ENCODE data around the gene NCF1.
"Not testable (repeated sequence)": the region's sequence is repeated elsewhere in the genome, so short reads cannot be mapped to it uniquely, and the experiment has no call there.

The NCF1 gene

GRCh38 chr7:74773760-74774750 is at the start of gene NCF1:
TSS of gene NCF1 (plus strand) at chr7:74774011. CDS start at chr7:74774032, 21 bp downstream.
- H3K4me1 ChIP-seq (ENCODE audit: control insufficient read depth, insufficient read depth, low read length); H3K4me3 ChIP-seq (ENCODE audit: low read length); H3K27ac ChIP-seq (ENCODE audit: low read depth, low read length); H3K9ac ChIP-seq (ENCODE audit: low read length); H3K27me3 ChIP-seq (ENCODE audit: control insufficient read depth, insufficient read depth, low read length); H3K36me3 ChIP-seq (ENCODE audit: control insufficient read depth, insufficient read depth, low read length): not testable (repeated sequence)

GRCh38 chr7:74725840-74726239 is 48.0 kb upstream of the NCF1 start:
- H3K36me3 ChIP-seq (ENCODE audit: control insufficient read depth, insufficient read depth, low read length), result no peaks in the 10 kb centered on the region

GRCh38 chr7:74726309-74727101 is 47.3 kb upstream of the NCF1 start:
- H3K27me3 ChIP-seq (ENCODE audit: control insufficient read depth, insufficient read depth, low read length), result no peaks in the 10 kb centered on the region
- H3K36me3 ChIP-seq (ENCODE audit: control insufficient read depth, insufficient read depth, low read length), result no peaks in the 10 kb centered on the region
- H3K27ac ChIP-seq (ENCODE audit: low read depth, low read length), result no peak overlapping the region
- H3K9ac ChIP-seq (ENCODE audit: low read length), result no peak overlapping the region
- H3K4me3 ChIP-seq (ENCODE audit: low read length), result no peak overlapping the region
- H3K4me1 ChIP-seq (ENCODE audit: control insufficient read depth, insufficient read depth, low read length), result peaks cover 2% of the 10 kb centered on the region

More at GRCh38 chr7:74725840-74726239, 48.0 kb upstream of the NCF1 start:
- no peak overlapping the region for H3K27ac ChIP-seq (ENCODE audit: low read depth, low read length)
- no peak overlapping the region for H3K4me3 ChIP-seq (ENCODE audit: low read length)
- no peak overlapping the region for H3K9ac ChIP-seq (ENCODE audit: low read length)
- peaks cover 2% of the 10 kb centered on the region for H3K4me1 ChIP-seq (ENCODE audit: control insufficient read depth, insufficient read depth, low read length)
- no peaks in the 10 kb centered on the region for H3K27me3 ChIP-seq (ENCODE audit: control insufficient read depth, insufficient read depth, low read length)

- H3K36me3 ChIP-seq (ENCODE audit: control insufficient read depth, insufficient read depth, low read length); H3K27me3 ChIP-seq (ENCODE audit: control insufficient read depth, insufficient read depth, low read length); H3K9ac ChIP-seq (ENCODE audit: low read length); H3K4me3 ChIP-seq (ENCODE audit: low read length); H3K27ac ChIP-seq (ENCODE audit: low read depth, low read length); H3K4me1 ChIP-seq (ENCODE audit: control insufficient read depth, insufficient read depth, low read length): not testable (repeated sequence)
These were observed 45.1 kb upstream of the NCF1 start for GRCh38 chr7:74728686-74729085.

DNA sequence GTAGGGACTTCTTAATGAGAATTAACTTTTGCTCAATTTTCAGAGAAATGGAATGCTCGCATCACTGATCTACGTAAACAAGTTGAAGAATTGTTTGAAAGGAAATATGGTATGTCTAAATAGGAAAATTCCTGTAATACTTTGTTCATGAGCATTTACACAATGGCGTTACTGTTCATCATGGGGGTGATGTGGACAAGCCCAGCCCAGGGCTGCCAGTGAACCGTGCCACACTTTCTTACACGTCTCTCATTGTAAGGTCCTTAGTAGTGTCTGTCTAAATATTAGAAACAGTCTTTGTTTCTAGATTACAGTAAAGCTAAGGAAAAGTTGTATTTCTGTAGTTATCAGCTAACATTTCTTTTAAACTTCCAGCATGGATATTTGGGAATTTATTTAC is 43.6 kb upstream of the NCF1 start:
- H3K27ac ChIP-seq (ENCODE audit: low read depth, low read length); H3K4me3 ChIP-seq (ENCODE audit: low read length); H3K36me3 ChIP-seq (ENCODE audit: control insufficient read depth, insufficient read depth, low read length); H3K9ac ChIP-seq (ENCODE audit: low read length); H3K4me1 ChIP-seq (ENCODE audit: control insufficient read depth, insufficient read depth, low read length); H3K27me3 ChIP-seq (ENCODE audit: control insufficient read depth, insufficient read depth, low read length): not testable (repeated sequence)

GRCh38 chr7:74739974-74740703 is 33.7 kb upstream of the NCF1 start:
- H3K27me3 ChIP-seq (ENCODE audit: control insufficient read depth, insufficient read depth, low read length); H3K4me1 ChIP-seq (ENCODE audit: control insufficient read depth, insufficient read depth, low read length); H3K4me3 ChIP-seq (ENCODE audit: low read length); H3K27ac ChIP-seq (ENCODE audit: low read depth, low read length); H3K9ac ChIP-seq (ENCODE audit: low read length); H3K36me3 ChIP-seq (ENCODE audit: control insufficient read depth, insufficient read depth, low read length): not testable (repeated sequence)

GRCh38 chr7:74743936-74744557 is 29.8 kb upstream of the NCF1 start:
- H3K4me1 ChIP-seq (ENCODE audit: control insufficient read depth, insufficient read depth, low read length); H3K9ac ChIP-seq (ENCODE audit: low read length); H3K27ac ChIP-seq (ENCODE audit: low read depth, low read length); H3K4me3 ChIP-seq (ENCODE audit: low read length); H3K27me3 ChIP-seq (ENCODE audit: control insufficient read depth, insufficient read depth, low read length); H3K36me3 ChIP-seq (ENCODE audit: control insufficient read depth, insufficient read depth, low read length): not testable (repeated sequence)

- not testable (repeated sequence) for H3K4me3 ChIP-seq (ENCODE audit: low read length); H3K27ac ChIP-seq (ENCODE audit: low read depth, low read length); H3K36me3 ChIP-seq (ENCODE audit: control insufficient read depth, insufficient read depth, low read length); H3K9ac ChIP-seq (ENCODE audit: low read length); H3K27me3 ChIP-seq (ENCODE audit: control insufficient read depth, insufficient read depth, low read length); H3K4me1 ChIP-seq (ENCODE audit: control insufficient read depth, insufficient read depth, low read length)
These were observed 19.8 kb upstream of the NCF1 start for GRCh38 chr7:74753921-74754482.

GRCh38 chr7:74756673-74757072 is 17.1 kb upstream of the NCF1 start:
- not testable (repeated sequence) for H3K36me3 ChIP-seq (ENCODE audit: control insufficient read depth, insufficient read depth, low read length); H3K4me3 ChIP-seq (ENCODE audit: low read length); H3K27me3 ChIP-seq (ENCODE audit: control insufficient read depth, insufficient read depth, low read length)

GRCh38 chr7:74758268-74758667 is 15.5 kb upstream of the NCF1 start:
- not testable (repeated sequence) for H3K36me3 ChIP-seq (ENCODE audit: control insufficient read depth, insufficient read depth, low read length); H3K4me3 ChIP-seq (ENCODE audit: low read length); H3K9ac ChIP-seq (ENCODE audit: low read length); H3K27ac ChIP-seq (ENCODE audit: low read depth, low read length); H3K4me1 ChIP-seq (ENCODE audit: control insufficient read depth, insufficient read depth, low read length); H3K27me3 ChIP-seq (ENCODE audit: control insufficient read depth, insufficient read depth, low read length)

More at GRCh38 chr7:74756673-74757072, 17.1 kb upstream of the NCF1 start:
- H3K27ac ChIP-seq (ENCODE audit: low read depth, low read length); H3K4me1 ChIP-seq (ENCODE audit: control insufficient read depth, insufficient read depth, low read length); H3K9ac ChIP-seq (ENCODE audit: low read length): not testable (repeated sequence)

DNA sequence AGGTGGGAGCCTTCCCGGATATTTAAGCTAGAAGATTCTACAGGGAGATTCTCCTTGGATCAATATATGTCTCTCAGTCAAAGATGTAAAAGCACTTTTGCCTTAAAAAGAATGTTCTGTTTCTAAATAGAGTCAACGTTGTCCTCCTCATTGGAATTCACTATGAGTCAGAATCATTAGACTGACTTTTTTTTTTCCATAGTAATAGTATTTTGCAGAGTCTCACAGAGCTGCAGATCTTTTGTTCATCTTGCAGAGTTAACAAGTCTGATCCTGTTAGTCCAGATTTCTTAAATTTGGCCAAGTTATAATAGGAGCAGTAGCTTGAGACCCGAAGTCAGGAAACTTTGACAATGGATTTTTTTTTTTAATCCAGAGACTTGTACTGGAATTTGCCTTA is 14.8 kb upstream of the NCF1 start:
- H3K36me3 ChIP-seq (ENCODE audit: control insufficient read depth, insufficient read depth, low read length); H3K4me1 ChIP-seq (ENCODE audit: control insufficient read depth, insufficient read depth, low read length); H3K9ac ChIP-seq (ENCODE audit: low read length); H3K27ac ChIP-seq (ENCODE audit: low read depth, low read length); H3K4me3 ChIP-seq (ENCODE audit: low read length); H3K27me3 ChIP-seq (ENCODE audit: control insufficient read depth, insufficient read depth, low read length): not testable (repeated sequence)
